ENCODE results near the gene PAPPA2. TPM values are rescaled to one million over a fixed set of nuclear protein-coding genes. Genes with fewer than 3 reads are reported as not detected.

Gene PAPPA2
- polyA plus RNA-seq, 3 donors: 42.6 to 48.8 (median 45.8) TPM

GRCh38 chr1:176775378-176775777, 312.4 kb downstream of the PAPPA2 start:
- no peak for DNase-seq (ENCODE audit: extremely low read depth in 1 of 11, low read depth in 9 of 11, low spot score in 4 of 11)

GRCh38 chr1:176775996-176776395, 313.0 kb downstream of the PAPPA2 start:
- DNase-seq (ENCODE audit: extremely low read depth in 1 of 11, low read depth in 9 of 11, low spot score in 4 of 11): no peak

GRCh38 chr1:176778056-176778455, 315.1 kb downstream of the PAPPA2 start:
- DNase-seq (ENCODE audit: extremely low read depth in 1 of 11, low read depth in 9 of 11, low spot score in 4 of 11): no peak

- DNase-seq (ENCODE audit: extremely low read depth in 1 of 11, low read depth in 9 of 11, low spot score in 4 of 11): no peak
Observed at GRCh38 chr1:176779992-176780328, 317.0 kb downstream of the PAPPA2 start.

- DNase-seq (ENCODE audit: extremely low read depth in 1 of 11, low read depth in 9 of 11, low spot score in 4 of 11): no peak
Observed at GRCh38 chr1:176783309-176783708, 320.3 kb downstream of the PAPPA2 start.

GRCh38 chr1:176785056-176785455, 322.1 kb downstream of the PAPPA2 start:
- DNase-seq (ENCODE audit: extremely low read depth in 1 of 11, low read depth in 9 of 11, low spot score in 4 of 11): no peak

- DNase-seq (ENCODE audit: extremely low read depth in 1 of 11, low read depth in 9 of 11, low spot score in 4 of 11): peak in 5 of 11 donors; percentile 9 to 26 (median 18)
Observed at GRCh38 chr1:176785791-176786190, 322.8 kb downstream of the PAPPA2 start.

GRCh38 chr1:176786274-176786673, 323.3 kb downstream of the PAPPA2 start:
- DNase-seq (ENCODE audit: extremely low read depth in 1 of 11, low read depth in 9 of 11, low spot score in 4 of 11): no peak

- no peak for DNase-seq (ENCODE audit: extremely low read depth in 1 of 11, low read depth in 9 of 11, low spot score in 4 of 11)
Observed at GRCh38 chr1:176789571-176790090, 326.7 kb downstream of the PAPPA2 start.

GRCh38 chr1:176790786-176791185, 327.8 kb downstream of the PAPPA2 start:
- DNase-seq (ENCODE audit: extremely low read depth in 1 of 11, low read depth in 9 of 11, low spot score in 4 of 11): no peak

GRCh38 chr1:176791906-176792305, 328.9 kb downstream of the PAPPA2 start:
- DNase-seq (ENCODE audit: extremely low read depth in 1 of 11, low read depth in 9 of 11, low spot score in 4 of 11): no peak

GRCh38 chr1:176794897-176795508, 332.0 kb downstream of the PAPPA2 start:
- no peak for DNase-seq (ENCODE audit: extremely low read depth in 1 of 11, low read depth in 9 of 11, low spot score in 4 of 11)

GRCh38 chr1:176795929-176796328, 333.0 kb downstream of the PAPPA2 start:
- no peak for DNase-seq (ENCODE audit: extremely low read depth in 1 of 11, low read depth in 9 of 11, low spot score in 4 of 11)

- DNase-seq (ENCODE audit: extremely low read depth in 1 of 11, low read depth in 9 of 11, low spot score in 4 of 11): no peak
Observed at GRCh38 chr1:176796583-176796982, 333.6 kb downstream of the PAPPA2 start.

- no peak for DNase-seq (ENCODE audit: extremely low read depth in 1 of 11, low read depth in 9 of 11, low spot score in 4 of 11)
Observed at GRCh38 chr1:176799327-176799726, 336.4 kb downstream of the PAPPA2 start.

- no peak for DNase-seq (ENCODE audit: extremely low read depth in 1 of 11, low read depth in 9 of 11, low spot score in 4 of 11)
Observed at GRCh38 chr1:176800978-176801513, 338.1 kb downstream of the PAPPA2 start.

GRCh38 chr1:176801514-176802020, 338.6 kb downstream of the PAPPA2 start:
- DNase-seq (ENCODE audit: extremely low read depth in 1 of 11, low read depth in 9 of 11, low spot score in 4 of 11): peak in 5 of 11 donors; percentile 18 to 47 (median 40)

- DNase-seq (ENCODE audit: extremely low read depth in 1 of 11, low read depth in 9 of 11, low spot score in 4 of 11): no peak
Observed at GRCh38 chr1:176802316-176802715, 339.3 kb downstream of the PAPPA2 start.

GRCh38 chr1:176803042-176803441, 340.1 kb downstream of the PAPPA2 start:
- DNase-seq (ENCODE audit: extremely low read depth in 1 of 11, low read depth in 9 of 11, low spot score in 4 of 11): no peak

GRCh38 chr1:176803596-176803995, 340.6 kb downstream of the PAPPA2 start:
- no peak for DNase-seq (ENCODE audit: extremely low read depth in 1 of 11, low read depth in 9 of 11, low spot score in 4 of 11)

- DNase-seq (ENCODE audit: extremely low read depth in 1 of 11, low read depth in 9 of 11, low spot score in 4 of 11): no peak
Observed at GRCh38 chr1:176809292-176809691, 346.3 kb downstream of the PAPPA2 start.

Data from renal cortex interstitium (tissue), 11 donors.